IMR-90 (cell line): ENCODE results near the gene EED. TPM values are rescaled to one million over a fixed set of nuclear protein-coding genes. Genes with fewer than 3 reads are reported as not detected.

ENCODE experiments used
- ATAC-seq: fragments of 200-7000 bp; cut with Tn5 transposase; 2 replicates; pipeline ENCODE4 v1.9.1; 2020; ENCODE audit warnings: low read depth, mild to moderate bottlenecking, moderate library complexity
- BruUV-seq: library from RNA; stranded (reverse); fragments of 400-500 nt; replicated peaks from 2 replicates; lab custom pipeline; 2021; lab: Mats Ljungman, UMichigan
- CTCF ChIA-PET: fragments of 300-600 bp; formaldehyde crosslinking; extraction: SDS; loops from one replicate; lab custom pipeline; 2021; ENCODE audit warnings: antibody characterized with exemption; lab: Yijun Ruan, JAX
- POLR2A ChIA-PET: fragments of 300-600 bp; sonication (Branson Sonifier 250); formaldehyde crosslinking; loops from one replicate; lab custom pipeline; 2022; ENCODE audit warnings: antibody characterized with exemption; ENCODE audit not compliant: unreplicated experiment; lab: Charles Lee
- DNase-seq: peaks from one replicate; pipeline ENCODE4 v3.0.0; 2013
- H2AFZ ChIP-seq: replicated peaks from 2 replicates; pipeline ENCODE3; 2013; ENCODE audit warnings: low read length, mild to moderate bottlenecking; ENCODE audit not compliant: poor library complexity
- H2AK5ac ChIP-seq: 2 replicates; pipeline ENCODE4 v1.6.1; 2013; ENCODE audit warnings: low read depth, low read length, inconsistent platforms
- H2AK9ac ChIP-seq: replicated peaks from 2 replicates; pipeline ENCODE3; 2013; ENCODE audit warnings: mild to moderate bottlenecking, low read depth, low read length, moderate library complexity; ENCODE audit not compliant: poor library complexity
- H2BK120ac ChIP-seq: 2 replicates; pipeline ENCODE4 v1.6.1; 2013; ENCODE audit warnings: low read depth, low read length, inconsistent platforms
- H2BK15ac ChIP-seq: 3 replicates; pipeline ENCODE4 v1.6.1; 2013; ENCODE audit warnings: low read depth, low read length, inconsistent platforms
- H2BK20ac ChIP-seq: 2 replicates; pipeline ENCODE4 v1.6.1; 2013; ENCODE audit warnings: low read depth, mild to moderate bottlenecking, inconsistent platforms, low read length, moderate library complexity
- H2BK5ac ChIP-seq: 2 replicates; pipeline ENCODE4 v1.6.1; 2013; ENCODE audit warnings: mild to moderate bottlenecking, low read depth, low read length, inconsistent platforms; ENCODE audit not compliant: poor library complexity, severe bottlenecking
- H3K14ac ChIP-seq: replicated peaks from 2 replicates; pipeline ENCODE4 v1.6.1; 2013; ENCODE audit warnings: low read depth, low read length, inconsistent platforms
- H3K18ac ChIP-seq: 2 replicates; pipeline ENCODE4 v1.6.1; 2013; ENCODE audit warnings: low read depth, low read length, control low read depth
- H3K23ac ChIP-seq: 2 replicates; pipeline ENCODE4 v1.6.1; 2013; ENCODE audit warnings: low read depth, low read length, inconsistent platforms
- H3K27ac ChIP-seq: 2 replicates; pipeline ENCODE4 v1.5.1; 2013; ENCODE audit warnings: mild to moderate bottlenecking, control low read depth, low read length; ENCODE audit not compliant: insufficient read depth
- H3K27me3 ChIP-seq: 2 replicates; pipeline ENCODE4 v1.6.1; 2013; ENCODE audit warnings: low read length; ENCODE audit not compliant: control insufficient read depth, insufficient read depth
- H3K36me3 ChIP-seq: 2 replicates; pipeline ENCODE4 v1.6.1; 2013; ENCODE audit warnings: low read length, mixed read lengths; ENCODE audit not compliant: control insufficient read depth, insufficient read depth
- H3K4ac ChIP-seq: 2 replicates; pipeline ENCODE4 v1.6.1; 2013; ENCODE audit warnings: low read depth, low read length, inconsistent platforms
- H3K4me1 ChIP-seq: 2 replicates; pipeline ENCODE4 v1.6.1; 2013; ENCODE audit warnings: low read length, mixed read lengths; ENCODE audit not compliant: control insufficient read depth, insufficient read depth
- H3K4me2 ChIP-seq: 2 replicates; pipeline ENCODE4 v1.6.1; 2013; ENCODE audit warnings: low read depth, mild to moderate bottlenecking, control low read depth, low read length, moderate library complexity
- H3K4me3 ChIP-seq: 2 replicates; pipeline ENCODE4 v1.5.1; 2013; ENCODE audit warnings: low read depth, mild to moderate bottlenecking, control low read depth, low read length, moderate library complexity; ENCODE audit not compliant: insufficient read depth
- H3K56ac ChIP-seq: 2 replicates; pipeline ENCODE4 v1.6.1; 2013; ENCODE audit warnings: low read length, inconsistent platforms; ENCODE audit not compliant: insufficient read depth; ENCODE audit errors: extremely low read depth
- H3K79me1 ChIP-seq, 2 experiments: 2 replicates each; pipeline ENCODE4 v1.6.1; 2013; ENCODE audit warnings: low read length in 2 of 2, inconsistent platforms in 1 of 2, low read depth in 1 of 2
- H3K9ac ChIP-seq: 2 replicates; pipeline ENCODE4 v1.6.1; 2013; ENCODE audit warnings: low read depth, low read length, control low read depth
- H3K9me1 ChIP-seq: 2 replicates; pipeline ENCODE4 v1.6.1; 2013; ENCODE audit warnings: low read length, inconsistent platforms; ENCODE audit not compliant: insufficient read depth
- H3K9me3 ChIP-seq: 2 replicates; pipeline ENCODE4 v1.6.1; 2013; ENCODE audit warnings: low read length; ENCODE audit not compliant: control insufficient read depth, insufficient read depth
- H4K20me1 ChIP-seq: 2 replicates; pipeline ENCODE4 v1.6.1; 2013; ENCODE audit warnings: low read length, inconsistent platforms; ENCODE audit not compliant: insufficient read depth
- H4K5ac ChIP-seq: 2 replicates; pipeline ENCODE4 v1.6.1; 2013; ENCODE audit warnings: mild to moderate bottlenecking, low read depth, low read length, control low read depth
- H4K8ac ChIP-seq, 2 experiments: 2 replicates each; pipeline ENCODE4 v1.6.1; 2013; ENCODE audit warnings: low read depth in 2 of 2, low read length in 2 of 2, control low read depth in 1 of 2, inconsistent platforms in 1 of 2
- H4K91ac ChIP-seq: 2 replicates; pipeline ENCODE4 v1.6.1; 2013; ENCODE audit warnings: low read depth, low read length, inconsistent platforms; ENCODE audit not compliant: insufficient read depth
- BHLHE40 ChIP-seq: fragments of 150-350 bp; IDR thresholded peaks from 2 replicates; pipeline ENCODE4 v1.6.1; 2016; ENCODE audit warnings: mild to moderate bottlenecking, low read depth, low read length
- CEBPB ChIP-seq: IDR thresholded peaks from 2 replicates; pipeline ENCODE4 v1.6.1; 2012; ENCODE audit warnings: low read depth, low read length, improper control_type of control experiment
- CHD1 ChIP-seq: IDR thresholded peaks from 2 replicates; pipeline ENCODE4 v1.6.1; 2012; ENCODE audit warnings: low read depth, low read length, improper control_type of control experiment
- MAFK ChIP-seq: IDR thresholded peaks from 2 replicates; pipeline ENCODE4 v1.6.1; 2012; ENCODE audit warnings: low read depth, low read length, improper control_type of control experiment
- MAZ ChIP-seq: IDR thresholded peaks from 2 replicates; pipeline ENCODE4 v1.6.1; 2012; ENCODE audit warnings: low read depth, mild to moderate bottlenecking, low read length, improper control_type of control experiment, moderate library complexity, borderline replicate concordance
- MXI1 ChIP-seq: IDR thresholded peaks from 2 replicates; pipeline ENCODE4 v1.6.1; 2012; ENCODE audit warnings: low read depth, mild to moderate bottlenecking, low read length, moderate library complexity, borderline replicate concordance
- POLR2A ChIP-seq: IDR thresholded peaks from 2 replicates; pipeline ENCODE4 v1.6.1; 2012; ENCODE audit warnings: mild to moderate bottlenecking, low read depth, low read length
- RCOR1 ChIP-seq: IDR thresholded peaks from 2 replicates; pipeline ENCODE4 v1.6.1; 2012; ENCODE audit warnings: mild to moderate bottlenecking, low read length, improper control_type of control experiment; ENCODE audit not compliant: insufficient replicate concordance
- WGBS, 2 experiments: methylation state at CpG; one replicate each; pipeline versions ENCODE4 v1.1.5 to v1.1.7; 2013; ENCODE audit warnings: missing lambda C conversion rate in 2 of 2; ENCODE audit not compliant: insufficient read length in 1 of 2; ENCODE audit errors: extremely low coverage in 2 of 2; 5-methylcytosine and 5-hydroxymethylcytosine counted together
- dilution Hi-C: fragments of 300-500 bp; cut with HindIII; formaldehyde crosslinking; loops from one replicate; pipeline ENCODE4 v1.14.3; 2018; ENCODE audit warnings: low sequenced_read_pairs; ENCODE audit not compliant: unreplicated experiment
- in situ Hi-C: fragments of 300-500 bp; cut with MboI; formaldehyde crosslinking; loops from 3 replicates; pipeline ENCODE4 v1.14.3; 2019; ENCODE audit warnings: low sequenced_read_pairs, inconsistent platforms, mixed read lengths
- intact Hi-C: fragments of 100-400 bp; cut with micrococcal nuclease; formaldehyde crosslinking; loops from 2 replicates; pipeline ENCODE4 v1.10.0; 2022
- polyA plus RNA-seq, 3 experiments: library from polyadenylated mRNA; depleted of rRNA; stranded (reverse); fragments of >200 nt; gene quantifications; 2 replicates each; pipeline ENCODE4 v1.2.3, GENCODE V29; 2012; ENCODE audit warnings: low replicate concordance in 1 of 3
- total RNA-seq: library from RNA; depleted of rRNA; stranded (reverse); fragments of >200 nt; gene quantifications from 2 replicates; pipeline ENCODE4 v1.2.3, GENCODE V29; 2012
- TF ChIP-seq, protein P1 (sequence below): fragments of 150-350 bp; IDR thresholded peaks from 2 replicates; pipeline ENCODE4 v1.6.1; 2016; ENCODE audit warnings: low read depth, mild to moderate bottlenecking, low read length, moderate library complexity, borderline replicate concordance

Gene EED
- total and polyA plus RNA-seq, 2 of the 4 experiments (the other 2 are of a cell fraction) = 11.1 to 11.5 TPM

DNA sequence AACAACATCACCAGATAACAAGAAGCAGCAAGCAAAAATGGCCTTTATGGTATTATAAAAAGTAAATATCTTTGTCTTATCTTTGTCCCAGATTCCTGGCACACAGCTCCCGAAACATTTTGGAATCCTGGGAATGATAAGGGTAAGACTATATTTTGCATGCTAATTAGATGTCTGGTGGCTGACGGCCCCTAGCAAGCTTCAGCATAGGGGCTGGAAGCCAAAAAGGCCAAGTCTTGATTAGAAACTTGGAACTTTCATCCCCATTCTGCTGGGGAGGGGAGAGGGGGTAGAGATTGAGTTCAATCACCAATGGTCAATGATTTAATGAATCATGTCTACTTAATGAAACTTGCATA lies 38.2 kb upstream of the EED start:
- no peak overlapping the region for H3K27ac ChIP-seq
- H3K4ac ChIP-seq = no peak overlapping the region
- DNase-seq (no peak), ATAC-seq (no peak)
- no peak overlapping the region for H3K56ac ChIP-seq
- dilution Hi-C loops (no loop called here), intact Hi-C loops (no loop called here), in situ Hi-C loops (loop anchor here (25.0 kb wide), 1 partner anchor 169 kb away; no protein-coding TSS in a partner anchor)
- no peak overlapping the region for H2AK5ac ChIP-seq
- H2BK20ac ChIP-seq = no peak overlapping the region
- H2BK15ac ChIP-seq = no peak overlapping the region
- H3K14ac ChIP-seq = no peak overlapping the region
- H4K20me1 ChIP-seq = no peaks in the 10 kb centered on the region
- no peak overlapping the region for H4K5ac ChIP-seq
- POLR2A ChIA-PET = no interaction called here
- H3K23ac ChIP-seq = no peak overlapping the region
- H3K4me2 ChIP-seq = no peak overlapping the region
- no peaks in the 10 kb centered on the region for H3K9me3 ChIP-seq
- 100% methylated on average over 1 of the region's 2 CpGs; no CpG with 5 or more reads in 1 of the 2 experiments for WGBS, 2 experiments
- H3K18ac ChIP-seq = no peak overlapping the region
- H2BK5ac ChIP-seq = no peak overlapping the region
- no peaks in the 10 kb centered on the region; the same call in 1 of the 2 replicates for H3K4me1 ChIP-seq
- no peak overlapping the region for H3K4me3 ChIP-seq
- H2BK120ac ChIP-seq = no peak overlapping the region
- CTCF ChIA-PET = no interaction called here
- no peaks in the 10 kb centered on the region for H3K27me3 ChIP-seq
- no peaks in the 10 kb centered on the region for H3K36me3 ChIP-seq
- no peaks in the 10 kb centered on the region for H3K9me1 ChIP-seq
- TF ChIP-seq RCOR1 (no peak), CHD1 (no peak), POLR2A (no peak), BHLHE40 (no peak), CEBPB (no peak), MXI1 (no peak), MAFK (no peak), MAZ (no peak)
- TF ChIP-seq, protein P1, sequence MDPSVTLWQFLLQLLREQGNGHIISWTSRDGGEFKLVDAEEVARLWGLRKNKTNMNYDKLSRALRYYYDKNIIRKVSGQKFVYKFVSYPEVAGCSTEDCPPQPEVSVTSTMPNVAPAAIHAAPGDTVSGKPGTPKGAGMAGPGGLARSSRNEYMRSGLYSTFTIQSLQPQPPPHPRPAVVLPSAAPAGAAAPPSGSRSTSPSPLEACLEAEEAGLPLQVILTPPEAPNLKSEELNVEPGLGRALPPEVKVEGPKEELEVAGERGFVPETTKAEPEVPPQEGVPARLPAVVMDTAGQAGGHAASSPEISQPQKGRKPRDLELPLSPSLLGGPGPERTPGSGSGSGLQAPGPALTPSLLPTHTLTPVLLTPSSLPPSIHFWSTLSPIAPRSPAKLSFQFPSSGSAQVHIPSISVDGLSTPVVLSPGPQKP = no peak
- BruUV-seq = no TSS peak
- H2AFZ ChIP-seq = no peak overlapping the region
- no peak overlapping the region for H4K91ac ChIP-seq
- H2AK9ac ChIP-seq = no peak overlapping the region
- H4K8ac ChIP-seq = no peak overlapping the region
- H3K79me1 ChIP-seq = no peaks in the 10 kb centered on the region
- no peak overlapping the region for H3K9ac ChIP-seq
